IPS DF 19.7 (cell line): ENCODE results near the gene SIX3.

Source experiments
- DNase-seq: peaks from one replicate; pipeline ENCODE4 v3.0.0-alpha.2; 2013; ENCODE audit warnings: low read depth, low spot score

The SIX3 gene

DNA sequence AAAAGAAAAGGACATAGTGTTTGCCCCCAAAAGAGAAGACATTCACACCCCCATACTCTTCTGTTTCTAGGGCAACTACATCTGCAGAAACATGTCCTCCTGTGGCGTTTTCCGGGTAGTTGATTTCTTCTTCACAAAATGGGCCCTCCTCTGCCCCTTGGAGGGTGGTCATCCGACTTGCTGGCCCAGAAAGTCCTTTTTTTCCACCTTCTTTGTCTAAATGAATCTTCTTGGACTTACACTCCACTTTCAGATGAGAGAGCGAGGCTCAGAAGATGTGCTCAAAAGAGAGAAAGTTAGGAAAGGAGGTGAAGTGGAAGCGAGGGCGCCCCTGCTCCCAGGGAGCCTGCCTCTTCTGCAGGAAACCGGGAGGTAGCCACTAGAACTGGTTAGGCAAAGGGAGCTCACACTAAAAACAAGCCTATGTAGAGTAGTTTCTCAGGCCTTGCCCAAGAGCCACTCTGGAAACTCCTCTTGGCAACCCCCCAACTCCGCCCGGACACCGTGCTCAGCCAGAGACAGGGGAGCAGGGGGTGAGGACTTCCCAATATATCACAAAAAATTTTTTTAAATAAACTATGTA, 10.2 kb upstream of the SIX3 start:
- no peak for DNase-seq

DNA sequence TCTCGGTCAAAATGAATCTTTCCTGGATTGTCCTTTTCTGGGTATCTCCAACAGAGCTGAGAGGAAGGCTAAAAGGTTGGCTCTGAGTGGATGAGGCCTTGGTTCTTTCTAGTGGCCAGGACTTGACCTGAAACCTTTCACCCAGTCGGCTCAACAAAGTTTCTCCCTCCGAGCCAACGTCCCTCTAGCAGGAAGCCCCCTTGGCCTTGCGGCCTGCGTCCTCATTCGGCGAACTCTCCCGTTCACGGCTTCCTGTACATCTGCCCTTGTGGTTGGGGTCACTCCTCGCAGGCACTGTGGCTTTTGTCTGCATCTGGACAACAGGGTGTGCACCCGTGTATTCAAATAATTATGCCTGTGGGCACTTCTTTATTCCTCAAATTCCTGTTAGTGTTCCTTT, 9.4 kb upstream of the SIX3 start:
- no peak for DNase-seq

DNA sequence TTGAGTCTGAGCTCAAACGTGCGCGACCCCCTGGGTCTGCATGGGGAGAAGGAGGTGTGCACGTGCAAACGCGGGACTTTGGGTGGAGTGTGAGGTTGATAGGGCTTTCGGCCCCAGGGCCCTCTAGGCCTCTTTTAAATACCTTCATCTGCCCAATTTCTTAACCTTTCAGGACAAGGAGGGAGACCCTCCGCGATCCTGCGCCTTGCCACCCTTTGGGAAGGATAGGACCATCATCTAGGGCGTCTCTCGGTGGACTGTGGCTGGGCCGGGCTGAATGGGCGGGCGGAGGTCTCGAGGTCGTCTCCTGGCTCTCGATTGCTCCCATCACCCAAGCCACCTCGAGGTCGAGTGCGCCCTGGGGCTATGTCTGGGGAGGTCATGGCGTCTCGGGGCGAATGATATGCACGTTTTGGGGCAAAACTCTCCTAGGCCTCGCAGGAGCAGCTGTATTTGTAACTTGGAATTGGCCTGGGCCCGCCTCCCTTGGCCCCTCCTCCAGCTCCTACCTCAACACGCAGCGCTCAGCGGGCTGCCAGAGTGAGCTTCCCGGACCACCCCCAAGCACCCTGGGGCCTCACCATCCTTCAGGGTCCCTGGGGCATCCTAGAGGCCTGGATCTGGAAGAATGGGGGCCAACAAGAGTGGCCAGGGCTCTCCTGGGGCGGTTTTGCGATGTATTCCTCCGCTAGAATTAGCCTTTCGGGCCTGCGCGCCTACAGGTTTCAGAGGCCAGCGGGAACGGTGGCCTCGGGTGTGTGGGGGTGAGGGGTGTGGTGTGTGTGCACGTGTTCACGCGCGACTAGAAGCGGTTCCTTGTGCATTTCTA, 8.7 kb upstream of the SIX3 start:
- DNase-seq, result no peak

DNA sequence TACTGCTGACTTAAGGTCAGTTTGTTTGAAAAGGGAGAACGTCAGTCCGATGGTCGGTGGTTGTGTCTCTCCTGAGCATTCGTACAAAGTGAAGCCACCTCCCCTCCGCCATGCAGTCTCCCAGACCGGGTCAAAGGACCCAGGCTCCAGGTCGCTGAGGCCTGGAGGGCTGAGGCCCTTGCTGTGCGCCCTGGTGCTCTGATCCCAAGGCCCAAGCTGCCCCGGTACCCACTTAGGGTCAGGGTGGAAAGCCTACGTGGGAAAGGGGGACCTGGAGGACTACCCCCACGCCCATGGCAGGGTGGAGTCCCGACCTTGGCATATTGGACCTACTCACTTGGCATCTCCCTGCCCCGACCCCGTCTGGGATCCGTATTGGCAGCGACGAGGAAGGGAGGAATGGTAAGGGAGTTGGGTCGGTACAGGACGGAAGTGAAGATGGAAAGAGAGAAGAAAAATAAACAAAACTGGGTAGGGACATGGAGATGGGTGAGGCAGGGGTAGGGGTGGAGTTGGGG, 8.0 kb upstream of the SIX3 start:
- DNase-seq, result no peak

DNA sequence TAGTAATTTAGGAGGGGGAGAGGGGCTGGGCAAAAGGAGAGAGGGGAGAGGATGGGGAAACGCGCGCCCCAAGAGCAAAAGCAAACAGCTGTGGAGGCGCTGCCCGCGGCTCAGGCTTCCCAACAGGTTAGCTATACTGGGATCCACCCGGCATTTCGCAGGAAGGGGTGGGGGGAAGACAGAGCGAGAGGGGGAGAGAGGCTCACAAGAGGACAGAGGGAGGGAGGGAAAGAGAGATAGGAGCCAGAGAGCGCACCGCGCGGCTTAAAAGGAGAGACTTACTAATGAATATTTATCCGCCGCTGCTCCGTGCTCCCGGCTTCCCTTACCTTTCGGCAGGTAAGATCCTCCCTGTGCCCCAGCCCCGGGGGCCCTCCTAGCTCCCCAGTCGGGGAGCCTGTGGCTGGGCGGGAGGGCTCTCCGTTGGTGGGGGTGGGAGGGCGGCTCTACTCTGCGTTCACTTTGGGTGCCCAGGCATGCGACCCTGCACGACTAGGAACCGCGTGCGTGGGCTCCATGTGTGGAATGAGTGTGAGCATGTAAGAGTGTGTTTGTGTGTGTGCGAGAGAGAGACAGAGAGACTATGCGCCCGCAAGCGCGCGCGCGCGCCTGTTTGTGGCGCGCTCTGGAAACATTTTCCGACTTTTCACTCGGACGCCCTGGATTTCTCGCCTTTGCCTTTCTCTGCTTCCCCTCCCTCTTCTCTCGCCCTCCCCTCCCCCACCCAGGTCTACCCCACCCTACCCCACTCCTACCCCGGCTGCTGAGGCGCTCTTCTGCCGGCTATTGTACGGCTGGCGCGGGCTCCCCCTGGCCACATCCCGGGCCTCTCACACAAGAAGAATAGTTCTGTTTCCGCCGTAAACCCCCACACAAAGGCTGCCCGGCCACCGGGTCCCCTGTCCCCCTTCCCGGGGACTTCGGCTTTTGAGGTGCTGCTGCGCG, 7.2 kb upstream of the SIX3 start:
- no peak for DNase-seq

DNA sequence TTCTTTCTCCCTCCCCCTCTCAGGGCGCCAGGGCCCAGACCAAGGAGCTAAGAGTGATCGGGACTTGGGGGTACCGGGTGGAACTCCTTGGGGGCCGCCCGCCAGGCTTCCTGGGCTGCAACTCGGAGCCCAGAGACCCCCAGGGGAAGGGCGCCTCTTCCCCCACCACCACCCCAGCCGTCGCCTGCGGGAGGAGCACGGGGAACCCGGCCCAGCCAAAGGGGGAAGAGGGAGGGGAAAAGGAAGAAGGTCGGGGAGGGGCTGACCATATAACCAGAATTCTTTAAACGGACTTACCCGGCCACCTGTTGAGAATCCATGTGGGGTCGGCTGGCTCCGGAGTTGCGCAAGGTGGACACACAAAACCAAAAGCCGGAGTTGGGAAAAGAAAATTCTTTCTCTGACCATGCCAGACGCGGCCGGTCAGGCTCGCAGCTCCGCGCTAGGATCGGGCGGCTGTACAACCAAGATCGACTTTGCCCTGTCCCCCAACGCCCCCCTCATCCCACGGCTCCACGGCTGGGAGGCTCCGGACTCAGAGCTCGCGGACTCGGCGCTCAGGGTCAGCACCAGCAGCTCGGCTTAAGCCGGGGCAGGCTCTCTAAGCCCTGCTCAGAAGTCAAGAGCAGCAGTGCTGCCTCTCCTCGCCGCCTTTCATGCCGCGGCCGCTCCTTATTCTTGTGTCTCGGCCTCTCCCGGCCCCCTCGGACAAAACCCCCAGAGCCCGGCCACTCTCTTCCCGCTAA, 6.3 kb upstream of the SIX3 start:
- no peak for DNase-seq

DNA sequence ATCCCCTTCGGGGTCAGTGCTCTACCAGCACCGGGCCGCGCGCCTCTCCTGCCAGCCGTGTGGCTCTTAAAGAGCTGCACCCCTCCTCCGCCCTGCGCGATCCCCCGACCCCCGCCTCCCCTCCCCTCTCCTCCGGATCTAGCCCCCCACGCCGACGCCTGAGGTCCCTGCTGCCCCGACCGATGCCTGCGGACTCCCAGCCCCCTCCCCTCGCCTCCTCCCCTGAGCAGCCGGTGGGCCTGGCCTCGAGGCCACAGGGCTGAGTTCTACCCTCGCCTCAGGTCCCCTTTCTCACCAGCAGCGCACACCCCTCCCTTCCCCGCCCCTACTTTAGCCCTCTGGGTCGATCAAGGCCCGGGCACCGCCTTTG, 5.8 kb upstream of the SIX3 start:
- DNase-seq, result no peak

DNA sequence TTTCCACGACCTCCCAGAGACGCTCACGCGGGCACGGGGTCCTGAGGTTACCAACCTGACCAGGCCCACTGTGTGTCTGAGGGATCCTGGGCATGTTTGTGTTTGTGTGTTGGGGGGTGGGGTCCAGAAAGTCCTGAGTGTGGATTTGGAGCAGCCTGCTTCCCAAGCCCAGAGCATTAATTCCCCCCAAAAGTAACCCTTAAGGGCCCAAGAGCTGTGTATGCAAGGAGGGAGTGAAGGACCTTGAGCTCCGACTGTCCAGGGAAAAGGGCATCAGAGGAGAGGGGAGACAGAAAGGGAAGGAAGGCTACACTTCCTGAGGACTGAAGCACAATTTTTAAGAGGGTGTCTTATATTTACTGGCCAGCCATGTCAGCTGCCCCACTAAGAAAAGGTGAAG, 5.2 kb upstream of the SIX3 start:
- no peak for DNase-seq

DNA sequence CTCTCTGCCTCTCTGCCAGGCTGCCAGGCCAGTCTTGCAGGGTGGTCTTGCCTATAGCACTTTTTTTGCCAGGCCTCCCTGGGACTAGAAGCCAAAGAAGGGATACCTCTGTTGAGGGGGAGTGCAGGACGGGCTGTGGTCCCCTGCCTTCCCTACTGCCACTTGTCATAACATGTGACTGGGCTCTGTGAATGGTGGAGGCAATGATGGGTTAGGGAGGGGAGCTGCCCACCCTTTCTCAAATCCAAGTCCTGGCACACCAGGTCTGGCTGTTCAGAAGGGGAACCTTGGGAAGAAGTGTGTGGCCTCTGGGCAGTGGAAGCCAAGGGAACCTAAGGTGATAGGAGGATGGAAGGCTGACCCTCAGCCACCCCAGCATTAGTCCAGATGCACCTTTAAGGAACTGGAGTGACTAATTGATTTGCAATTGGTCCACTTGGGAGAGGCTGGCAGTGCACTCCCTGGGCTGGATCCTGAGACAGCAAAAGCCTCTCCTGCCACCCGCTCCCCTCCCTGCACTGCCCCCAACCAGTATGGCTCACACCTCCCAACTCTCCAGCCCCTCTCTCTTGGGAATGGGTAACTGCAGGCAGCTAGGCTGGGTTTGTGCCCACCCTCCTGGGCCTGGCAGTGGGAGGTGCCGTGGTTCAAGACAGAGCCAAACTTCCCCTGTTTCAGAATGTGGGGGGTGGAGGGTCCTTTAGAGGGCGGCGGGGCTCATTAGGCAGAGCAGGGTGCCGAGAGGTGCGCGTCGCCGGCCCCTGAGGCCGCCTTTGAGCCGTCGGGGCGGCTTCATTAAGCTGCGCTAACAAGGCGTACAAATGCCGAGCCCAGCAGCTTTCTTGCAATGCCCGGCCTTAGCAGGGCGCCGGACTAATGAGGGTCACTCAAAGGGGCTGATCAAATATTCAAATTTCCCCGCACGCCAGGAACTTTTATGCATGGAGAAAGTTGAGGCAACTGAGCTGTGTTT, 4.5 kb upstream of the SIX3 start:
- DNase-seq, result no peak

DNA sequence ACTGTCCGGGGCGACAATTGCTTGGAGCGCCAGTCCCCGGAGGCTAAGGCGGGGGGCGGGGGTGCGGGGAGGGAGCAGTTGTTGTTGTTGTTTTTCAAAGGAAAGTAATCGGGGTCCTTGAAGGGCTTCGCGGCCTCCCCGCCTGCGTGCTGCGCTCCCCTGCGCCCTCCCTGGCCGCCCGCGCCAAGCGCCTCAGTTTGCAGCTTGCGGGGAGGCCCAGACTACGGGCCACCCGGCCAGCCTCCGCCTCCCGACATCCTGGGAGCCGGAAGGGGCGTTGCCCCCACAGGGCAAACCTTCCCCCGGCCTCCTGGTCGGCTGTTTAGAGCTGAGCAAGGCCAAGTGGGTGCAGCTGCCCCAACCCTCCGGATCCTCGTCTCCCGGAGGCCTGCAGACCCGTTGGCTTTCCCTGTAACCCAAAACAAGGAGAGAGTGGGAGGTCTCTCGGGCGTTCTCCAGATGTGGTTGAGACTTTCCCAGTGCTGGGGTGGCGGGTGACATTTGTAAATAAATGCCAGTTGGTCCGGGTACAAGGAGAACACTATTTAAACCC, 3.7 kb upstream of the SIX3 start:
- no peak for DNase-seq

DNA sequence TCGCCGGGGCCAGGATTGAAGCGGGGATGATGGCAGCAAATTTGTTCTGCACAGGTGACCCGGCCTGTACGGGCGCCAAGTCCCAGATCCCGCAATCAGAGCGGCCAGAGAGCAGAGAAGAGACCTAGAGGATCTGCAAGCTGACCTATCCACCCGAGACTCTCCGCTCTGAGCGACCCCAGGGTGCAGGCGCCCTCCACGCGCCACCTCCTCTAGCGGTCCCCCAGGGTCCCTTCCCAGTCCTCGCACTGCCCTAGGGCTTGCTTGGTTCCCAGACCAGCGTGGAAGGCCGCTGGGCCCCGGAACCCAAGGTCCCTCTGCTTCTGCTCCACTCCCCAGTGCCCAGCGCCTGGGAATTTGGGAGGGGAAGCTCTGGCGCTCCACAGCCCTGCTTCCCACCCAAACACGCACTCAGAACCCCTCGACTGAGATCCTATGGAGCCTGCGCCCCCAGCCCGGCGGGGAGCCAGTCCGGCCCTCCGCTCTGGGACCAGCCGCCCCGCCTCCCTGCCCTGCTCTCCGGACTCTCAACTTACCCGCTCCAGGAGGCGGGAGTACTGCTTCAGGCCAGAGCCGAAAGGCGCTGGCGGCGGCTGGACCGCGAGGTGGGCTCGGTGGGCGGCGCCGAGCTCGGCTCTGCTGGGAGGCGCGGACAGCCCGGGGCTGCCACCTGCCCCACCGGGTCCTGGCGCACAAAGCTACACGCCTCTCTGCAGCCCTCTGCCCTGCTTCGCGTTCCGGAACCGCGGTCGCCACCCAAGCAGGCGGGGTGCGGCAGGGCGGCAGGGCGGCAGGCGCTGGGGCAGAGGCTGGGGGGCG, 3.0 kb upstream of the SIX3 start:
- no peak for DNase-seq

DNA sequence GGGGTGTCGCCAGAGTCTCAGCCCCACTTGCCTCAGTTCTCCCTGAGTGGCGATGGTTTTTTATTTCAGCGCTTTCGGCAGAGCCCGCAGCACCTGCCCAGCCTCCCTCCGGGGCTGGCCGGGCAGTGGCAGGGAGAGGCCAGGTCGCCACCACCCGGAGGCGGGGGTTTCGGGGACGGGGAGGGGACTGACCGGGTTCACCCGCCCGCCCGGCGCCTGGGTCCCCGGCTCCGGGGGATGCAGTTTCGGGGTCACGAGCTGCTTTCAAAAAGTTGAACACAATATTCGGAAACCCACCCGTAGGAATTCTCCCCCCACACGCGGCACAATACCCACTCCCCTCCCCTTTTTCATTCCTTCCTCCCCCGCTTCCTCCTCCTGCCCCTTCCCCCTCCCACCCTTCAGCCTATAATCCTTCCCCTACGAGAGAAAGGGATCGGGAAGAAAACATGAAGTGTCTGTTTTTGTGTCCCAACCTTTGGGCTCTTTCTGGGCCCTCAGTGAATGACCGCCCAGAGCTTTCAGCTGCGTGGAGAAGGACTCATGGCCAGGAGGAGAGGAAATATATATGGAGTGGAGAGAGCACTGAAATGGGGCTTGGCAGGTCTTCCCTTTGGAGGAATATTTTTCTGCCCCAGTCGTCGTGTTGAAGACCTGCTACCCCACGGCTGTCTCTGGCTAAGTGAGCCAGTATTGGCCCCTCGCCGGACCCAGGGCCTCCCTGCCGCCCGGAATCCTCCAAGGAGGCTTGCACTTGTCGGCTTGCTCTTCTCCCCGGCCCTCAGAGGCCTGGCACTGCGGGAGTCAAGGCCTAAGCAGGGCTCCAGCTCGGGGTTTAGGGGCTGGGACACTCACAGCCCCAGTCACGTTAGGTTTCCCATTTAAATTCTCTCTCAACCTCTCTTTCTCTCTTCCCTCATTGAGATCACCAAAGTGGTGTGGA, 2.1 kb upstream of the SIX3 start:
- no peak for DNase-seq

DNA sequence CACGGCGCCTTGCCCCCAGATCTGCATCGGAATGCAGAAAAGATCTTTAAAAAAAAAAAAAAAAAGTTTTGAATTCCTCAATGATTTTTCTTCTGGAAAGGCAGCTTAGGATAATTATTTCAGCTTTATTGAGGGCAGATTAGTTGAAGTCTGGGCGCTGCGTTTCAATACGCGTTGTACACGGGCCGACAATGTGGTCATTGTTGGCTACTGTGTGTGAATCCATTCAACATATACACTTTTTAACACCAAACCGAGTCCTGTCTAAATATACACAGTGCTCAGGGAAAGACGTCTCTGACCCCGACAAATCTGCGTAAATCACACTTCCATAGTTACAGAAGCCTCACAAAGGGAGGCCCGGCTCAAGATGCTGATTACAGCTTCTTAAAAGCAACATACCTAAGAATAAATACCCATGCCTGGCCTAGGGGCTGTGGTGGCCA, 1.4 kb upstream of the SIX3 start:
- no peak for DNase-seq

DNA sequence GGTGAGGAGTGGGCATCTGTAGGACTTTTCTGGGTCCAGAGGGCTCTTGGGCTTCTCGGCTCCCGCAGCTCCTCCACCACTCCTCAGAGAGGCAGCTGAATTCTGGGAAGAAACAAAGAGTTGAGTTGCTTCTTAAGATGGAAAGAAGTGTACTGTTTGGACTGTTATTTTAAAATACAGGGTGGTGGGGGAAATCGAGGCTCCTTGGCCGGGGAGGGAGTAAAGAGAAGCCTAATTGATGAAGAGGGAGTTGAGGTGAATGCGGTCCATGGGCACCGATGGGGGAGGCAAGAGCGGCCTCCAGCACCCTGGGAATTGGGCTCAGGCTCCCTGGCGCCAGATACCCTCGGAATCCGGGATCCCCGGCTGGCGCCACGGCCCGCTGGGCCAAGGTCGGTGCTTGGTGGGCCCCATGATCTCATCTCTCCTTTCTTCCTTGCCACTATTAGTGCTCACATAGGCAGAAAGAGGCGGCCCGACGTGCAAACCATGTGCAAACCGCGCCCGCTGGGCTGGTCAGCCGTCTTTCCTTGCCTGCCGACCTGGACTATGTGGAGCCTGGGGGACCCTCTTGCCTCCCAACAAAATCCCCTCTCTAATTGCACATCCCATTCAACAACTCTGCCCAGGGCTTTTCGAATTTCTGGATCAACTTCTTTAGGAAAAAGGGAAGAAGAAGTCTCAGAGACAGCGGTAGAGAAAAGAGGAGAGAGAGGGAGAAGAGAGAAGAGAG, 604 bp upstream of the SIX3 start:
- DNase-seq, result no peak

DNA sequence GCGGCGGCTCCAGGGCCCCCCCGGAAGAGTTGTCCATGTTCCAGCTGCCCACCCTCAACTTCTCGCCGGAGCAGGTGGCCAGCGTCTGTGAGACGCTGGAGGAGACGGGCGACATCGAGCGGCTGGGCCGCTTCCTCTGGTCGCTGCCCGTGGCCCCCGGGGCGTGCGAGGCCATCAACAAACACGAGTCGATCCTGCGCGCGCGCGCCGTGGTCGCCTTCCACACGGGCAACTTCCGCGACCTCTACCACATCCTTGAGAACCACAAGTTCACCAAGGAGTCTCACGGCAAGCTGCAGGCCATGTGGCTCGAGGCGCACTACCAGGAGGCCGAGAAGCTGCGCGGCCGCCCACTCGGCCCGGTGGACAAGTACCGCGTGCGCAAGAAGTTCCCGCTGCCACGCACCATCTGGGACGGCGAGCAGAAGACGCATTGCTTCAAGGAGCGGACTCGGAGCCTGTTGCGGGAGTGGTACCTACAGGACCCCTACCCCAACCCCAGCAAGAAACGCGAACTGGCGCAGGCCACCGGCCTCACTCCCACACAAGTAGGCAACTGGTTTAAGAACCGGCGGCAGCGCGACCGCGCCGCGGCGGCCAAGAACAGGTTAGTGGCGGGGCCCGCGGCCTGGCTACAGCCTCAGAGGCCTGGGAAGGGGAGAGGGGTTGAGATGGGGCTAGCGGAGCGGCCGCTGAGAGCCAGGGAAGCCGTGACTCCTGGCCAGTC, 965 bp downstream of the SIX3 start:
- DNase-seq, result no peak

DNA sequence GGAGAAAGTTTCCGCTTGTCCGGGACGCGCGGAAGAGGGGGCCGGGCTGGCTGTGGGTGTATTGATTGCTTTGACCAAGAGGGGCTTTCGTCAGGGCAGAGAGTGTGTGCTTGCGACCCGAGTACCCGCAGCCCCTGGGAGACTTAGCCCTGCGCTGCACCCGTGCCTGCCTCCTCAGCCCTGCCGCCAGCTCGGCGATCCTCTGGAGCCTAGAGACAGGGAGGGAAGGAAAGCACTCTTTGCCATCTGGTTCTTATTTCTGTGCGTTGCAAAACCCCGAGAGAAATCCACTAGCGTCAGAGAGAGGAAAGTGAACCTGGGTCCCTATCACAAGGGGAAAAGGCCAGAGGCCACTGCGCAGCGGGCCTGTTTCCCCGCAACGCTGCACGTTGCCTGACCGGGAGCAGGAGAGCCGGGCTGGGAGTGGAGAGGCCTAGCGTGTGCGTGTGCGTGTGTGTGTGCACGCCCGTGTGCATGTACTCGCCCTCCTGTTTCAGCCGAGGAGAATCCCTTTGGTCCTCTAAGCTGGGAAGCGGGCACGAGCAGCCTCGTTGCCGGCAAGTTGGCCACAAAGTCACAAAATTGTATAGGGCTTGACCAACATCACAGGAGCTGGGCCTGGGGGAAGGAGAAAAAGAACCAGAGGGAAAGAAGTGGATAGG, 1.7 kb downstream of the SIX3 start:
- no peak for DNase-seq
